Brain microvascular endothelial cell (primary cell): ENCODE results near the gene EDIL3.
A peak's percentile ranks its signal among the peaks of the same experiment; 100 is the strongest.

Source experiments
- DNase-seq: peaks from one replicate; pipeline ENCODE4 v3.0.0-alpha.2; 2020
- H3K27ac ChIP-seq: fragments of 250-450 bp; sonication (Bioruptor Pico); 2 replicates; pipeline ENCODE4 v1.5.1; 2020; ENCODE audit warnings: mild to moderate bottlenecking, moderate library complexity
- H3K27me3 ChIP-seq: fragments of 250-450 bp; sonication (Bioruptor Pico); replicated peaks from 2 replicates; pipeline ENCODE4 v1.5.1; 2020; ENCODE audit warnings: mild to moderate bottlenecking
- H3K36me3 ChIP-seq: fragments of 250-450 bp; sonication (Bioruptor Pico); replicated peaks from 2 replicates; pipeline ENCODE4 v1.5.1; 2020; ENCODE audit warnings: mild to moderate bottlenecking
- H3K4me3 ChIP-seq: 2 replicates; pipeline ENCODE4 v1.5.1; 2011; ENCODE audit warnings: low read depth, mild to moderate bottlenecking, control low read depth, low read length, moderate library complexity
- in situ Hi-C: cut with HindIII; loops from 2 replicates; pipeline ENCODE4 v1.10.0; 2017; ENCODE audit warnings: low sequenced_read_pairs, low pct_ligation_motif_present
- TF ChIP-seq, protein P1 (sequence below): IDR thresholded peaks from 2 replicates; pipeline ENCODE4 v1.5.1; 2011; ENCODE audit warnings: low read depth, mild to moderate bottlenecking, moderate library complexity, low read length, control low read depth, inconsistent platforms; ENCODE audit errors: missing control alignments

Gene EDIL3

DNA sequence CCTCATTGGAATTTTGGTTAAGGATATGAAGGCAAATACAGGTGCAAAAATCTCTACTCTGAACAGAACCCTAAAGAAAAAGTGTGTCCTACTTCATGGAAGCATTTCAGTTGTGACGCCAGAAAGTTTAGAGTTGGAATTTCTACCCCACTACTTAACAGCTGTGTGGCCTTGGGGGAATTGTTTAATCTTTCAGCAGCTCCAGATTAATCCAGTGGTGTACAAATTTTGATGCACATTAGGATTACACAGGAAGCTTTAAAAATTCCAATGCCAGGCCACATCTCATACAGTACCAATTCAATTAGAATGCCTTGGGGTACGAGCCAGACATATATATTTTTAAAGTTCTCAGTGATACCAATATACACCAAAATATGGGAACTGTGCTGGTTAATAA is 266.1 kb downstream of the EDIL3 start:
- no peaks in the 10 kb centered on the region for H3K36me3 ChIP-seq
- no peaks in the 10 kb centered on the region for H3K27me3 ChIP-seq
- no peak overlapping the region for H3K4me3 ChIP-seq
- no peak overlapping the region for H3K27ac ChIP-seq
- no peak for DNase-seq
- in situ Hi-C loops: no loop called here
- TF ChIP-seq, protein P1, sequence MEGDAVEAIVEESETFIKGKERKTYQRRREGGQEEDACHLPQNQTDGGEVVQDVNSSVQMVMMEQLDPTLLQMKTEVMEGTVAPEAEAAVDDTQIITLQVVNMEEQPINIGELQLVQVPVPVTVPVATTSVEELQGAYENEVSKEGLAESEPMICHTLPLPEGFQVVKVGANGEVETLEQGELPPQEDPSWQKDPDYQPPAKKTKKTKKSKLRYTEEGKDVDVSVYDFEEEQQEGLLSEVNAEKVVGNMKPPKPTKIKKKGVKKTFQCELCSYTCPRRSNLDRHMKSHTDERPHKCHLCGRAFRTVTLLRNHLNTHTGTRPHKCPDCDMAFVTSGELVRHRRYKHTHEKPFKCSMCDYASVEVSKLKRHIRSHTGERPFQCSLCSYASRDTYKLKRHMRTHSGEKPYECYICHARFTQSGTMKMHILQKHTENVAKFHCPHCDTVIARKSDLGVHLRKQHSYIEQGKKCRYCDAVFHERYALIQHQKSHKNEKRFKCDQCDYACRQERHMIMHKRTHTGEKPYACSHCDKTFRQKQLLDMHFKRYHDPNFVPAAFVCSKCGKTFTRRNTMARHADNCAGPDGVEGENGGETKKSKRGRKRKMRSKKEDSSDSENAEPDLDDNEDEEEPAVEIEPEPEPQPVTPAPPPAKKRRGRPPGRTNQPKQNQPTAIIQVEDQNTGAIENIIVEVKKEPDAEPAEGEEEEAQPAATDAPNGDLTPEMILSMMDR: no peak

DNA sequence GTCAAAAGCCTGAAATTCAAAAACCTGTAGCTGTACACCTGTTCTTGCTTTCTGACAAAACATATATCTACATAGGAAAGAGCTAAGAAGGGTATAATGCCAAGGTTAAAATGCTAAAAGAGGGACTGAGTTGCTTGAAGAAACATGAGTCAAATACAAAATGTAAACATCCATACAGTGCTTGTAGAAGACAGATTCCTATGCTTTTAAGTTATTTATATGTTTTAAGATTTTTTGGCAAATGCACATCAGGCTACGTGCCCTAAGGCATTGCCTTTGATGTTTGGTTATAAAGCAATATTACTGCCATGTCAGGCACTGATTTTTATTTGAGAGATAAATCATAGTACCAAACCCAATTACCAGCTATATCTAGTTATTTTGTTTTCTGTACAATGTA is 269.0 kb downstream of the EDIL3 start:
- Histone ChIP-seq H3K27me3 (no peaks in the 10 kb centered on the region), H3K36me3 (no peaks in the 10 kb centered on the region), H3K4me3 (no peak overlapping the region), H3K27ac (no peak overlapping the region)
- TF ChIP-seq, protein P1: no peak
- no peak for DNase-seq
- in situ Hi-C loops: no loop called here

DNA sequence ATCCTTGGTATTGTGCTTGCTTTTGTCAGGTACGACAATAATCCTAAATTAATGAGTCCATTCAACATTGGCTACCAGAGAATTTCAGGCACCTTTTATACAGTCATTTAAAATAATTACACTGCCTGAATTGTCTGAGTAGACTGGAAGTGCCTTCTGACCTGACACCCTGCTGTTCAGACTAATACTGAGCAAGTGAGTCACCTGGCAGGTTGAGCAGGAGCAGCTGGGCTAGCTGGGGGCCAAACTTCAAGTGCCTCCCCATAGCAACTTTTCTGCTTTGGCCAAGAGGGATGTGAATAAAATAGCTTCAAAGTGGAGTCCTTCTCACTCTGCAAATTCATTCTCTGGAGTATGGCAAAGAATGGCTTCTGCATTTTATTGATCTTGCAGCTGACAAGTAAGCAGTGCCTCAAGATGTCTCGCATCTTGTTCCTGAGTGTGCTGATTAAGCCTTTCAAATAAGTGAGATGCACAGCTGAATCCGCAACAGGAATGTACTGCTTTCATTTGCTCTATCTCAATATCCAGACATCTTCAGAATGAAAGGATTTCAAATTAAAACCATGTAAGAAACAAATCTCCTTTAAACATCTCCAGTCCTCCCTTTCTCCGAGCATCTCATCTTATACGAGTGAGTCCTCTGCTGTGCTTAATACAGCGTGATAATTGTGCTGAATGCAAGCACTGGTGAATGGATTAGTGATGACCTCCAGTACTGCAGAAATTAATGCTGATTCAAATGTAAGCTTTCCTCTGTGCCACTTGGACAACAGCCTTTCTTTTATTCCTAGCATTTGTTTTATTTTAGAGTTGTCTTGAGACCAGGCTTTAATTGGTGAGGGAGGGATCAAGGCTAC is 271.2 kb downstream of the EDIL3 start:
- H3K27ac ChIP-seq: no peak overlapping the region
- in situ Hi-C loops: no loop called here

DNA sequence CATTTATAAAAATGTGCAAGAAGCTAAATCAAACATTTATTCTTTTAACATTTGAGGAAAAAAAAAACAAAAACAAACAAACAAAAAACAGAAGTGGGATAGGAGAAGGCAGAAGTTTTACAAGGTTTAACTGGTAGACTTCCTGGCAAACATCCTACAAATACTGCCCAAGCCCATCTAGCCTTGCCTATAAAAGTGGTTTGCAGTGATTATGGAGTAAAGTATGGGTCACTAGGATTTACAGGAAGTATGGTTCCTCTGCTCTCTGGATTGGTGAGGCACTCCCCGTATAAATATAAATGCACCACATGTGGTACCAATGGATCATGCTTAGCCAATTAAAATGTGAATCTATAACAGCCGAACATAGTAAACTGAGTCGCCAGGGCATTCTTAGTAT is 291.9 kb downstream of the EDIL3 start:
- Histone ChIP-seq H3K36me3 (no peaks in the 10 kb centered on the region), H3K27ac (no peak overlapping the region), H3K27me3 (no peaks in the 10 kb centered on the region), H3K4me3 (no peak overlapping the region)
- TF ChIP-seq, protein P1: no peak
- in situ Hi-C loops: no loop called here
- no peak for DNase-seq

More for the DNA sequence above, 271.2 kb downstream of the EDIL3 start:
- peak; percentile 23 for DNase-seq
- Histone ChIP-seq H3K27me3 (no peaks in the 10 kb centered on the region), H3K36me3 (no peaks in the 10 kb centered on the region), H3K4me3 (no peak overlapping the region)
- TF ChIP-seq, protein P1: no peak

DNA sequence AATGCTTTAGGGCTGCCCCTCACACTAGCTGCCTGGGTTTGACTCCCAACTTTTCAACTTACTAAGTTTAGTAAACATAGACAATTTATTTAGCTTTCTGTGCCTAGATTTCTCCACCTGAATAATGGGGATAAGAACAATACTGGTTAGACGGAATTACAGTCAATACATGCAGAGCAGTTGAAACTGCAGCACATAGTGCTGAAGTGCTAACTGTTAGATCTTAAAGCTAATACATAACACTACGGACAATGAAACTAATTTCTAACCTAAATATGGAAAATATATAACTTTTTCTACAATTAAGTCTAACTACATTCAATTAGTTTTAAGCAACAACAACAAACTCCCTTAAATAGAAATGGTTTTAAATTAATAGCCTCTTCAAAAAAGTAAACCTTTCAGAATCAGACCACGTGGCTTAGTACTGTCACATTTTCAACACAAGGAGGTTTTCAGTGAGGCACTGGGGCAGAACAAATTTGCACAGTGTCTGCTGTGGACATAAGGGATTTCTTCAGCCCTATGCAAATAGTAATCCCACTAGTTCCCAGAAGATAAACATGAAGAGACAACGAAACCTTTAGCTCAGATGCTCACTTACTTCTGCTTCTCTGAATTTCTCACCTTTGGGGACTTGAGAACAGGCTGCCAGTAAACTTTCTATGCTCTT is 293.4 kb downstream of the EDIL3 start:
- Histone ChIP-seq H3K27ac (no peak overlapping the region), H3K36me3 (peaks cover 5% of the 10 kb centered on the region), H3K4me3 (no peak overlapping the region), H3K27me3 (no peaks in the 10 kb centered on the region)
- TF ChIP-seq, protein P1: no peak
- no peak for DNase-seq
- in situ Hi-C loops: no loop called here
